ENCODE data around the gene UXS1. TPM values are rescaled to one million over a fixed set of nuclear protein-coding genes. Genes with fewer than 3 reads are reported as not detected.

Gene UXS1
- total RNA-seq, 2 donors from 2014 or later: 43.0 to 44.6 TPM

GRCh38 chr2:106124905-106125549, 69.1 kb downstream of the UXS1 start:
- Histone ChIP-seq H3K27me3 (ENCODE audit: control insufficient read depth, insufficient read depth, low read length, poor library complexity, severe bottlenecking) (no peaks in the 10 kb centered on the region), H3K27ac (ENCODE audit: low read depth, low read length) (no peak overlapping the region), H3K4me1 (ENCODE audit: control insufficient read depth, insufficient read depth, low read length) (no peaks in the 10 kb centered on the region), H3K36me3 (ENCODE audit: control insufficient read depth, insufficient read depth, low read length) (peaks cover 59% of the 10 kb centered on the region), H3K9me3 (ENCODE audit: control insufficient read depth, low read length) (no peaks in the 10 kb centered on the region), H3K9ac (ENCODE audit: extremely low read depth, low read length, poor library complexity, severe bottlenecking) (no peak overlapping the region), H3K4me3 (ENCODE audit: low read length) (no peak overlapping the region)
- Mint-ChIP-seq H3K4me1 (no peaks in the 10 kb centered on the region), H3K36me3 (ENCODE audit: low read depth) (peaks cover 49% of the 10 kb centered on the region), H3K4me3 (no peak overlapping the region), H3K9me3 (no peaks in the 10 kb centered on the region), H3K27me3 (ENCODE audit: insufficient read depth) (no peaks in the 10 kb centered on the region), H3K27ac (no peak overlapping the region)
- TF ChIP-seq, protein P1, sequence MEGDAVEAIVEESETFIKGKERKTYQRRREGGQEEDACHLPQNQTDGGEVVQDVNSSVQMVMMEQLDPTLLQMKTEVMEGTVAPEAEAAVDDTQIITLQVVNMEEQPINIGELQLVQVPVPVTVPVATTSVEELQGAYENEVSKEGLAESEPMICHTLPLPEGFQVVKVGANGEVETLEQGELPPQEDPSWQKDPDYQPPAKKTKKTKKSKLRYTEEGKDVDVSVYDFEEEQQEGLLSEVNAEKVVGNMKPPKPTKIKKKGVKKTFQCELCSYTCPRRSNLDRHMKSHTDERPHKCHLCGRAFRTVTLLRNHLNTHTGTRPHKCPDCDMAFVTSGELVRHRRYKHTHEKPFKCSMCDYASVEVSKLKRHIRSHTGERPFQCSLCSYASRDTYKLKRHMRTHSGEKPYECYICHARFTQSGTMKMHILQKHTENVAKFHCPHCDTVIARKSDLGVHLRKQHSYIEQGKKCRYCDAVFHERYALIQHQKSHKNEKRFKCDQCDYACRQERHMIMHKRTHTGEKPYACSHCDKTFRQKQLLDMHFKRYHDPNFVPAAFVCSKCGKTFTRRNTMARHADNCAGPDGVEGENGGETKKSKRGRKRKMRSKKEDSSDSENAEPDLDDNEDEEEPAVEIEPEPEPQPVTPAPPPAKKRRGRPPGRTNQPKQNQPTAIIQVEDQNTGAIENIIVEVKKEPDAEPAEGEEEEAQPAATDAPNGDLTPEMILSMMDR (conservative IDR thresholded peaks at IDR 0.05): no peak
- 97 to 100% methylated on average over 6 to 7 of the region's 7 CpGs for WGBS, 2 experiments (ENCODE audit: insufficient coverage in 1 of 2, insufficient read length in 1 of 2)
- no peak for DNase-seq

GRCh38 chr2:106124106-106124756, 69.9 kb downstream of the UXS1 start:
- no peaks in the 10 kb centered on the region for H3K27me3 Mint-ChIP-seq (ENCODE audit: insufficient read depth)
- no peaks in the 10 kb centered on the region for H3K27me3 ChIP-seq (ENCODE audit: control insufficient read depth, insufficient read depth, low read length, poor library complexity, severe bottlenecking)
- H3K9ac ChIP-seq (ENCODE audit: extremely low read depth, low read length, poor library complexity, severe bottlenecking): no peak overlapping the region
- peaks cover 57% of the 10 kb centered on the region for H3K36me3 ChIP-seq (ENCODE audit: control insufficient read depth, insufficient read depth, low read length)
- H3K4me1 Mint-ChIP-seq: no peaks in the 10 kb centered on the region
- H3K4me3 ChIP-seq (ENCODE audit: low read length): no peak overlapping the region
- no peaks in the 10 kb centered on the region for H3K9me3 ChIP-seq (ENCODE audit: control insufficient read depth, low read length)
- H3K27ac ChIP-seq (ENCODE audit: low read depth, low read length): no peak overlapping the region
- 88 to 92% methylated on average over 3 of the region's 3 CpGs for WGBS, 2 experiments (ENCODE audit: insufficient coverage in 1 of 2, insufficient read length in 1 of 2)
- H3K36me3 Mint-ChIP-seq (ENCODE audit: low read depth): peaks cover 46% of the 10 kb centered on the region
- H3K9me3 Mint-ChIP-seq: no peaks in the 10 kb centered on the region
- H3K4me1 ChIP-seq (ENCODE audit: control insufficient read depth, insufficient read depth, low read length): no peaks in the 10 kb centered on the region
- H3K4me3 Mint-ChIP-seq: no peak overlapping the region
- DNase-seq: no peak
- TF ChIP-seq, protein P1 (conservative IDR thresholded peaks at IDR 0.05): no peak
- H3K27ac Mint-ChIP-seq: no peak overlapping the region

- Mint-ChIP-seq H3K27me3 (ENCODE audit: insufficient read depth) (no peaks in the 10 kb centered on the region), H3K36me3 (ENCODE audit: low read depth) (peaks cover 28% of the 10 kb centered on the region), H3K9me3 (no peaks in the 10 kb centered on the region), H3K27ac (no peak overlapping the region), H3K4me3 (no peak overlapping the region), H3K4me1 (peaks cover 4% of the 10 kb centered on the region)
- Histone ChIP-seq H3K4me1 (ENCODE audit: control insufficient read depth, insufficient read depth, low read length) (no peaks in the 10 kb centered on the region), H3K9me3 (ENCODE audit: control insufficient read depth, low read length) (no peaks in the 10 kb centered on the region), H3K27ac (ENCODE audit: low read depth, low read length) (no peak overlapping the region), H3K36me3 (ENCODE audit: control insufficient read depth, insufficient read depth, low read length) (peaks cover 44% of the 10 kb centered on the region), H3K4me3 (ENCODE audit: low read length) (no peak overlapping the region), H3K27me3 (ENCODE audit: control insufficient read depth, insufficient read depth, low read length, poor library complexity, severe bottlenecking) (no peaks in the 10 kb centered on the region), H3K9ac (ENCODE audit: extremely low read depth, low read length, poor library complexity, severe bottlenecking) (no peak overlapping the region)
- TF ChIP-seq, protein P1 (conservative IDR thresholded peaks at IDR 0.05): no peak
- no peak for DNase-seq
- WGBS, 2 experiments (ENCODE audit: insufficient coverage in 1 of 2, insufficient read length in 1 of 2): 94% methylated on average over 3 of the region's 3 CpGs; no CpG with 5 or more reads in 1 of the 2 experiments
Measured at GRCh38 chr2:106122157-106122556, 71.9 kb downstream of the UXS1 start.

Data from endodermal cell (in vitro differentiated cells).